AG10803 (cell line): ENCODE data around the gene GAP43.

ENCODE experiments used
- DNase-seq: peaks from one replicate; pipeline ENCODE4 v3.0.0; 2010; ENCODE audit warnings: low read depth
- H3K4me3 ChIP-seq: 2 replicates; pipeline ENCODE4 v1.5.1; 2011; ENCODE audit warnings: mild to moderate bottlenecking, low read length, control low read depth
- CTCF ChIP-seq: conservative IDR thresholded peaks from 2 replicates; pipeline ENCODE4 v1.5.1; 2011; ENCODE audit warnings: mild to moderate bottlenecking, low read length, control low read depth, inconsistent platforms

The GAP43 gene

GRCh38 chr3:115758076-115758763, 134.9 kb downstream of the GAP43 start:
- no peak for TF ChIP-seq CTCF
- H3K4me3 ChIP-seq, result no peak overlapping the region
- DNase-seq, result no peak

GRCh38 chr3:115760716-115761115, 137.4 kb downstream of the GAP43 start:
- DNase-seq, result no peak

GRCh38 chr3:115761927-115762305, 138.6 kb downstream of the GAP43 start:
- no peak for TF ChIP-seq CTCF
- no peak for DNase-seq
- H3K4me3 ChIP-seq, result no peak overlapping the region

More at GRCh38 chr3:115760716-115761115, 137.4 kb downstream of the GAP43 start:
- no peak overlapping the region for H3K4me3 ChIP-seq
- TF ChIP-seq CTCF, result no peak

- no peak for TF ChIP-seq CTCF
- no peak overlapping the region for H3K4me3 ChIP-seq
- peak; percentile 45 for DNase-seq
These were observed 143.5 kb downstream of the GAP43 start for GRCh38 chr3:115766587-115767482.

GRCh38 chr3:115768661-115769060, 145.4 kb downstream of the GAP43 start:
- no peak overlapping the region for H3K4me3 ChIP-seq
- no peak for TF ChIP-seq CTCF
- DNase-seq, result no peak
